HepG2 (cell line): ENCODE results near the gene PRDM10. TPM values are rescaled to one million over a fixed set of nuclear protein-coding genes. Genes with fewer than 3 reads are reported as not detected.

Experiments used
- AKAP8 ChIP-seq: sonication (generic); formaldehyde crosslinking; IDR thresholded peaks from 2 replicates; pipeline ENCODE4 v1.5.1; 2020; ENCODE audit warnings: mild to moderate bottlenecking, missing genetic modification reagents
- BRD4 ChIP-seq: sonication (generic); formaldehyde crosslinking; IDR thresholded peaks from 2 replicates; pipeline ENCODE4 v1.4.0; 2020; ENCODE audit warnings: missing genetic modification reagents
- CBX2 ChIP-seq, 2 experiments: fragments of 200-600 bp in 1 of 2; sonication (generic); formaldehyde crosslinking in 1 of 2; IDR thresholded peaks; 2 replicates each; pipeline versions ENCODE4 v1.7.0 to v1.8.1; 2018 to 2022; ENCODE audit warnings: low read depth in 2 of 2, low read length in 1 of 2, mild to moderate bottlenecking in 1 of 2, missing genetic modification reagents in 1 of 2
- KLF15 ChIP-seq: sonication (generic); formaldehyde crosslinking; IDR thresholded peaks from 2 replicates; pipeline ENCODE4 v1.8.1; 2023; ENCODE audit warnings: borderline replicate concordance, mild to moderate bottlenecking, inconsistent platforms, missing genetic modification reagents, mixed read lengths
- KMT2A ChIP-seq: sonication (generic); formaldehyde crosslinking; IDR thresholded peaks from 2 replicates; pipeline ENCODE4 v1.4.0; 2020; ENCODE audit warnings: missing genetic modification reagents
- MAZ ChIP-seq, 2 experiments: sonication (generic) in 1 of 2; formaldehyde crosslinking in 1 of 2; IDR thresholded peaks; 2 replicates each; pipeline versions ENCODE4 v1.5.0 to v1.6.1; 2012 to 2020; ENCODE audit warnings: low read depth in 2 of 2, mild to moderate bottlenecking in 2 of 2, borderline replicate concordance in 1 of 2, improper control_type of control experiment in 1 of 2, low read length in 1 of 2, missing genetic modification reagents in 1 of 2, moderate library complexity in 1 of 2
- RBAK ChIP-seq: sonication (generic); formaldehyde crosslinking; IDR thresholded peaks from 2 replicates; pipeline ENCODE4 v1.5.1; 2020; ENCODE audit warnings: mild to moderate bottlenecking, missing genetic modification reagents
- RBFOX2 ChIP-seq: fragments of 200-400 bp; formaldehyde crosslinking; IDR thresholded peaks from 2 replicates; pipeline ENCODE4 v1.6.1; 2017; ENCODE audit warnings: low read depth, mild to moderate bottlenecking, low read length
- SALL1 ChIP-seq: sonication (generic); formaldehyde crosslinking; IDR thresholded peaks from 2 replicates; pipeline ENCODE4 v1.8.0; 2022; ENCODE audit warnings: mild to moderate bottlenecking, missing genetic modification reagents
- SAP130 ChIP-seq: IDR thresholded peaks from 2 replicates; pipeline ENCODE4 v1.6.1; 2016; ENCODE audit warnings: low read depth
- SRSF4 ChIP-seq: fragments of 200-400 bp; formaldehyde crosslinking; IDR thresholded peaks from one replicate; pipeline ENCODE4 v1.6.1; 2018; ENCODE audit warnings: mild to moderate bottlenecking, low read depth, low read length, moderate library complexity; ENCODE audit not compliant: poor library complexity, severe bottlenecking
- THYN1 ChIP-seq: sonication (generic); formaldehyde crosslinking; IDR thresholded peaks from 2 replicates; pipeline ENCODE4 v1.8.1; 2023; ENCODE audit warnings: low read depth, mild to moderate bottlenecking, moderate library complexity, missing genetic modification reagents, borderline replicate concordance
- U2AF1 ChIP-seq: fragments of 200-400 bp; formaldehyde crosslinking; optimal IDR thresholded peaks from 2 replicates; pipeline ENCODE3; 2017; ENCODE audit warnings: mild to moderate bottlenecking, low read depth, low read length
- ZNF543 ChIP-seq: sonication (generic); formaldehyde crosslinking; IDR thresholded peaks from 2 replicates; pipeline ENCODE4 v1.4.0; 2020; ENCODE audit warnings: mild to moderate bottlenecking, missing genetic modification reagents
- ZNF850 ChIP-seq: sonication (generic); formaldehyde crosslinking; conservative IDR thresholded peaks from 2 replicates; pipeline ENCODE4 v1.9.0; 2021; ENCODE audit warnings: mild to moderate bottlenecking, missing genetic modification reagents
- polyA plus RNA-seq, 8 experiments: library from polyadenylated mRNA; depleted of rRNA in 3 of 8; stranded (reverse) in 7 of 8; unstranded in 1 of 8; fragments of >200 nt; fragmentation: Illumina TruSeq in 4 of 8; extraction: Trizol in 4 of 8; gene quantifications; 2 replicates each; pipeline versions ENCODE4 v1.2.1 to v1.2.3, GENCODE V29; 2011 to 2016; ENCODE audit warnings: low read depth in 4 of 8, missing spikeins in 1 of 8, mixed read lengths in 1 of 8; ENCODE audit not compliant: insufficient read depth in 1 of 8
- total RNA-seq, 5 experiments: library from RNA; depleted of rRNA; stranded (reverse); fragments of >200 nt; fragmentation: Illumina TruSeq; extraction: Trizol; gene quantifications; 2 replicates each; pipeline ENCODE4 v1.2.3, GENCODE V29; 2016; ENCODE audit warnings: low read depth in 1 of 5
- TF ChIP-seq, protein P1 (sequence below), 2 experiments: sonication (generic) in 1 of 2; formaldehyde crosslinking in 1 of 2; IDR thresholded peaks; 2 replicates each; pipeline versions ENCODE4 v1.6.1 to v1.9.0; 2014 to 2022; ENCODE audit warnings: antibody characterized with exemption in 1 of 2, borderline replicate concordance in 1 of 2, inconsistent platforms in 1 of 2, low read depth in 1 of 2, missing genetic modification reagents in 1 of 2
- TF ChIP-seq, protein P2 (sequence below): sonication (generic); formaldehyde crosslinking; IDR thresholded peaks from 2 replicates; pipeline ENCODE4 v1.8.0; 2022; ENCODE audit warnings: missing genetic modification reagents, mild to moderate bottlenecking, borderline replicate concordance

The PRDM10 gene
- total and polyA plus RNA-seq, 2 of the 13 experiments (the other 11 are each of a cell fraction or from before 2014, with no cell fraction given) = 5.7 to 5.8 TPM

DNA sequence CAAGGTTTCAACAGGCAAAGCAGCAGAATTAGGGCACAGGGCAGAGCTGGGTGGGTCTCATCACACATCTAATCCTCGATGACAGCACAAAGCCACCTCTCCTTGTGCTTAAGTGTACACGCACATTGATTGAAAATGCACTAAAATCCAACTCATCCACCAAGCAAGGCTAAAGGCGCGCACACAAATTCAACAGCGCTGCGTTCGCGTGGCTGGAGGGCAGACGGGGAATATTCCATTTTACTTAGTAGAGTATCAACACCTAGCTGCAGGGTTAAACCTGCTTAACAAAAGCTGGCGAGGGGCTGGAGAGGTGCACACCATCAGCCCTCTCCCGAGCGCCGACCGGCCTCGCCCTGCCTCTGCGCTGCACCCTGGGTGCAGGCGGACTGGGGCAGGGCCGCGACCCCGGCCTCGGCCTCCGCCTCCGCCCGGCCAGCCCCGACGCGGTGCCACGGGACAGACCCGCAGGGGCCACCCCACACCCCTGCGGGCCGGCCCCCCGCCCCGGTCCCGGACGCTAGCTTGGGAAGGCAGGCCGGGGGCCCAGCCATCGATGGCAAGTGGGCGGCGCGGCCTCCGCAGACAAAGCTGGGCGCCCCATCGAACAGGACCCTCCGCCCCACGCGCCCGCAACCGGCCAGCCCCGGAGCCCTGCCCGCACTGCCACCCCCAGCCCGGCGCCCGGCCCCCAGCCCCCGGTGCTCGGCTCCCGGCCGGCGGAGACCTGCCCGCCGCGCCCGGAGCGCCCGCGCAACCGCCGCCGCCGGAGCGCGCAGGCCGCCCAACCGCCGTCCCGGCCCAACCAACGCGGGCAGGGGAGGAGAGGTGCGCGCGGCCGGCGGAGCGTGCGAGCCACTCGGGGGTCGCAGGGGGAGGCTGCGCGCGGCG, 929 bp downstream of the PRDM10 start (continued):
- TF ChIP-seq, protein P1, sequence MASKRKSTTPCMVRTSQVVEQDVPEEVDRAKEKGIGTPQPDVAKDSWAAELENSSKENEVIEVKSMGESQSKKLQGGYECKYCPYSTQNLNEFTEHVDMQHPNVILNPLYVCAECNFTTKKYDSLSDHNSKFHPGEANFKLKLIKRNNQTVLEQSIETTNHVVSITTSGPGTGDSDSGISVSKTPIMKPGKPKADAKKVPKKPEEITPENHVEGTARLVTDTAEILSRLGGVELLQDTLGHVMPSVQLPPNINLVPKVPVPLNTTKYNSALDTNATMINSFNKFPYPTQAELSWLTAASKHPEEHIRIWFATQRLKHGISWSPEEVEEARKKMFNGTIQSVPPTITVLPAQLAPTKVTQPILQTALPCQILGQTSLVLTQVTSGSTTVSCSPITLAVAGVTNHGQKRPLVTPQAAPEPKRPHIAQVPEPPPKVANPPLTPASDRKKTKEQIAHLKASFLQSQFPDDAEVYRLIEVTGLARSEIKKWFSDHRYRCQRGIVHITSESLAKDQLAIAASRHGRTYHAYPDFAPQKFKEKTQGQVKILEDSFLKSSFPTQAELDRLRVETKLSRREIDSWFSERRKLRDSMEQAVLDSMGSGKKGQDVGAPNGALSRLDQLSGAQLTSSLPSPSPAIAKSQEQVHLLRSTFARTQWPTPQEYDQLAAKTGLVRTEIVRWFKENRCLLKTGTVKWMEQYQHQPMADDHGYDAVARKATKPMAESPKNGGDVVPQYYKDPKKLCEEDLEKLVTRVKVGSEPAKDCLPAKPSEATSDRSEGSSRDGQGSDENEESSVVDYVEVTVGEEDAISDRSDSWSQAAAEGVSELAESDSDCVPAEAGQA (IDR thresholded peaks at IDR 0.05; ENCODE audit: low read depth) = no peak
- TF ChIP-seq, protein P1 (CRISPR knock-in tag; IDR thresholded peaks at IDR 0.05; ENCODE audit: borderline replicate concordance) = 0 out of 2 replicates have a peak, but pooled peaks have one; percentile 23
- TF ChIP-seq SAP130 (CRISPR knock-in tag) (peak; percentile 41; the same call in 1 of the 2 replicates), KMT2A (CRISPR knock-in tag) (peak; percentile 53), ZNF543 (CRISPR knock-in tag) (0 out of 2 replicates have a peak, but pooled peaks have one; percentile 13), MAZ (IDR thresholded peaks at IDR 0.05; ENCODE audit: borderline replicate concordance, low read depth, low read length) (no peak), MAZ (CRISPR knock-in tag; IDR thresholded peaks at IDR 0.05; ENCODE audit: low read depth) (0 out of 2 replicates have a peak, but pooled peaks have one; percentile 0), BRD4 (CRISPR knock-in tag) (peak; percentile 25; the same call in 1 of the 2 replicates), RBFOX2 (peak; percentile 94), KLF15 (CRISPR knock-in tag) (no peak), U2AF1 (no peak), SRSF4 (peak; percentile 54), SALL1 (CRISPR knock-in tag) (peak; percentile 37; the same call in 1 of the 2 replicates), ZNF850 (CRISPR knock-in tag) (no peak), THYN1 (CRISPR knock-in tag) (no peak), CBX2 (IDR thresholded peaks at IDR 0.05; ENCODE audit: low read depth, low read length) (no peak), CBX2 (CRISPR knock-in tag; IDR thresholded peaks at IDR 0.05; ENCODE audit: low read depth) (no peak), AKAP8 (CRISPR knock-in tag) (no peak), RBAK (CRISPR knock-in tag) (no peak)
- TF ChIP-seq, protein P2, sequence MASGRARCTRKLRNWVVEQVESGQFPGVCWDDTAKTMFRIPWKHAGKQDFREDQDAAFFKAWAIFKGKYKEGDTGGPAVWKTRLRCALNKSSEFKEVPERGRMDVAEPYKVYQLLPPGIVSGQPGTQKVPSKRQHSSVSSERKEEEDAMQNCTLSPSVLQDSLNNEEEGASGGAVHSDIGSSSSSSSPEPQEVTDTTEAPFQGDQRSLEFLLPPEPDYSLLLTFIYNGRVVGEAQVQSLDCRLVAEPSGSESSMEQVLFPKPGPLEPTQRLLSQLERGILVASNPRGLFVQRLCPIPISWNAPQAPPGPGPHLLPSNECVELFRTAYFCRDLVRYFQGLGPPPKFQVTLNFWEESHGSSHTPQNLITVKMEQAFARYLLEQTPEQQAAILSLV (CRISPR knock-in tag) = no peak
